HG02759 (cell line): ENCODE data around the gene CDH7.

Experiments used
- ATAC-seq: cut with Tn5 transposase; IDR thresholded peaks from one replicate; pipeline ENCODE4 v1.9.1; 2021; ENCODE audit warnings: mild to moderate bottlenecking, moderate library complexity; ENCODE audit not compliant: unreplicated experiment

Gene CDH7

DNA sequence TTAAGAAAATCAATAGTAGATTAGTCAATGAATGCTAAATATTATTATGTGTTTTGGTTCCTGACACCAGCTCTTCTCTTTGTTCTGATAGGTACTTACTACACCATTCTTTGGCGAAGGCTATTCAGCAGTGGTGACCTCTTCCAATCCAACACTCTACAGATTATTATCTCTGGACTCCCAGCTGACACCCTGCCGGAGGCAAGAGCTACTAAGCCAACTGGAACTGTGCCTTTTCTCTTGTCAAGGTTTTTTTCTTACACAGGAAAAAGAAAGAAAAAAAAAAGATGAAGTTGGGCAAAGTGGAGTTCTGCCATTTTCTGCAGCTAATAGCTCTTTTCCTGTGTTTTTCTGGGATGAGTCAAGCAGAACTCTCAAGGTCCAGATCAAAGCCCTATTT, 11.7 kb downstream of the CDH7 start:
- no peak for ATAC-seq

DNA sequence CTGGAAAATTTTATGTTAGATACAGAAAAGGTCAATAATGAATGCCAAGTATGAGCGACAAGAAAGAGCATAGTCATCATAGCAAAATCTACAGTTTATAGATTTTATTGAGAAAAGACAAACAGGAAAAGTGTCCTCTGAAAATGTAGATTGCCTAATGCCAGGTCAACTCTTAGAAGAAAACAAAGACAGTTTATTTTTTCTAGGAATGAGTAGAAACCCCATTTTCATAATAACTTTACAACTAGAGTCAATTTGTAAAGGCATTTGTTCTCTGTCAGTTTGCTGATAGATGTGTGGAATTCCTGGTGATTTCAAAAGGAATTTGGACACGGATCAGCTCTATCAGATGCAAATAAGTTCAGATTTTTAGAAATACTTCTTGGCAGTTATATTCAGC, 16.6 kb downstream of the CDH7 start:
- ATAC-seq, result no peak

DNA sequence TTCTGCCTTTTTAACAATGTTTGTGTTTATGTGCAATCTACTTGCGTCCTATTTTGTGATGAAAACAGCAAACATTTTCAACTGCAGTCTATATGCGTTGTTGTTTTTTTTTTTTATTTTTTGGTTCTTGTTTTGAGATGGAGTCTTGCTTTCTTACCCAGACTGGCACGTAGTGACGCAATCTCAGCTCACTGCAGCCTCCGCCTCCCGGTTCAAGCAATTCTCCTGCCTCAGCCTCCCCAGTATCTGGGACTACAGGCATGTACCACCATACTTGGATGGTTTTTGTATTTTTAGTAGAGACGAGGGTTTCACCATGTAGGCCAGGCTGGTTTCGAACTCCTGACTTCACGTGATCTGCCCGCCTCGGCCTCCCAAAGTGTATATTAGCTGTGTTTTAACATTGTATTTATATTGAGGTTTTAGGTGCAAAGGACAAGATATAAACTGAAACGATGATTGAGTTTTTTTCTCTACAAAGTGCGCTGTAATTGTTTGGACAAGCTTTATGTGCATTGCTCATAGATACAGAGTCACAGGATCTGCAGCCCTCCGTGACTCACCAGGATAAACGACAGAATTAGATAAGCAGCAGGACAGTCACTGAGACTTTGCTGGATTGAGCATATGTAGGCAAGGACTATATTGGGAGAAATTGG, 17.4 kb downstream of the CDH7 start:
- no peak for ATAC-seq

DNA sequence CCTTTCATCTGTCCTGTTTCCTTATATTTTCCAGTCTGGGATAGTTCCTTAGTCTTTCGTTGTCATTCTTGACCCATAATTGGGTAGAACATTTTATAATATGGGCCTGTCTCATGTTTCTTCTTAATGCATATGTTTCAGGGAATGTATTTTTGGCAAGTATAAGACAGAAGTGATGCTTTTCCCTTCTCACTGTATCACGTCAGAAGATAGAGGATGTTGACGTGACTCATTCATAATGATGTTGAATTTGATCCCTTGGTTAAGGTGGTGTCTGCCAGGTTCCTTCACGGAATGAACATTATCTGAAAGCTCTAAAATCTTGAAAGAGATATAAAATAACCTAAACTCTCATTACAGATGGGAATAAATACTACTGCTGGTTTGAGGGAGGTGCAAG, 18.8 kb downstream of the CDH7 start:
- no peak for ATAC-seq

DNA sequence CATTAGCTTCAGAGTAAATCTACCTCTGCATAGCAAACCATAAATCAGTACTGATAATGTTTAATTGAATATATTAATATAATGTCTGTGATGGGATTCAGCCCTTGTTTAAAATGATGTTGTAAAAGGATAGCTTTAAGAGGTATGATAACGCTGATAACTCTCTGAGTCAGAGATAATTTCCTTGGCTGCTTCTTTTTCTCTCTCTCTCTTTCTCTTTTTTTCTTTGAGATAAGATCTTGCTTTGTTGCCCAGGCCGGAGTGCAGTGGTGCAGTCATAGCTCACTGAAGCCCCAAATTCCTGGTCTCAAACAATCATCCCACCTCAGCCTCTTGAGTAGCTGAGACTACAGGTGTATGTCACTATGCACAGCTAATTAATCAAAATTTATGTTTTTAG, 35.7 kb downstream of the CDH7 start:
- no peak for ATAC-seq

DNA sequence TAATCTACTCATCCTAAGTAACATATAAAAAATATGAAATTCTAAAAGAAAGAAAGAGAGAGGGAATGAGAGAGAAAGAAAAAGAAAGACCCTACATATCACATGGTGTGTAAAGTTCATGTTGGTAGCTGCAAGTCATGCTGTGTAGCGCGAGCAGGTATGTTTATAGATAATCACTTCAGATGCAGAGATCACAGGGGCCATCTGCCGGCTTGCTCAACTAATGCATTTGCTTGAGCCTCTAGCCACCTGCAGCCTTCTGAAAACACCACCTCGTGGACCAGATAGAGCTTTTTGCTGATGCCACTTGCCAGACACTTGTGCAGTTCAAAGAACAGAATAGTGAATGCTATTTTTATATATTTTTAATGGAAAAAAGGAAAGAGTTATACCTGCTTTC, 37.6 kb downstream of the CDH7 start:
- ATAC-seq, result no peak

DNA sequence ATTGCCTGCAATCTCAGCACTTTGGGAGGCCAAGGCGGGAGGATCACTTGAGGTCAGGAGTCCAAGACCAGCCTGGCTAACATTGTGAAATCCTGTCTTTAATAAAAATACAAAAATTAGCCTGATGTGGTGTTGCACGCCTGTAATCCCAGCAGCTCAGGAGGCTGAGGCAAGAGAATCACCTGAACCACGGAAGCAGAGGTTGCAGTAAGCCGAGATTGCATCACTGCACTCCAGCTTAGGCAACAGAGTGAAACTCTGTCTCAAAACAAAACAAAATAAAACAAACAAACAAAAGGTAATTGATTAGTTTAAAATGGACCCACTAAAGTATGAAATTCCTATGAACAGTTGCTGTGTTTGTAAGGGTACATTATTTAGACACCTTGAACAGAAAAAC, 39.8 kb downstream of the CDH7 start:
- no peak for ATAC-seq

DNA sequence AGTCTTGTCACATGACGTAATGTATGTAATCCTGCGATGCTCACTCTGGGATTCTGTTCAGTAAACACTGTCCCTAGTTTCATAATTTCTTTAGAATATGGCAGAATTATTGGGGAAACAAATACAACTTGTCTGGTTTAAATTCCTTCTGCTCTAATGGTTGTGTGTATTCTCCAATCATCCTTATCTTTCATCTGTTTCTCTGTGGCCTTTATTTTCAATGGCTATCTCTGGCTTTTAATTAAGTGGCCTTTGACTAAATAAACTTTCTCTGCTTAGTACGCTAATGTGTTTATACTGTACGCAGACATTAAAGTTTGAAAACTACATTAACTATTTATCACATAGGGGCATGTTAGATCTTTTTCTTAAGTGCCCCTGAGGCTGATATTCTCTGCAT, 40.9 kb downstream of the CDH7 start:
- no peak for ATAC-seq

DNA sequence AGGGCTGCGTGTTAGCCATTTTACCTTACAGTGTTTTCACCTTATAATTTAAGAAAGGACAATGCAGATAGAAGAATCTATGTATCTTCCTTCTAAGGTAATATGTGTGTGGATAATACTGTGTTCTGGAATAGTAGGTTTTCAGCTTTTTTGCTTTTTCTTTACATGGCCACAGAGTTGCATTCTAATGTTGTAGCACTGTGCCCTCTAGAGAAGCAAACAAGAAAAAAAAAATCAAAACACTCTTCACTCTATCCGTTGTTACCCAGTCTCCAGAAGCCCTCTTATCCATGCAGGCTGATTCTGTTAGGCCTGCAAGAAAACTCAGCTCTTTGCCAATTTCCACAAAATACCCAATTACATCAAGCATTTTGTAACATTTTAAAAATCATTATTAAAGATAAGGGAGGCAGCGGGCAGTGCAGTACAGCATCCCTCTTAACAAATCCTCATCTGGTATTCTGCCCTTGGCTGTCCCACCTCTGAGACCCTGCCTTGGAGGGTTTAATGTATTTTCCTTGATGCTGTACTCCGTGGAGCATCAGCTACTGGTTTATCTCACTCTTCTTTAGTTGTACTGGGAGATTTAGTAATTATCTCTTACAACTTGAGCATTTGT, 41.8 kb downstream of the CDH7 start:
- ATAC-seq, result no peak

DNA sequence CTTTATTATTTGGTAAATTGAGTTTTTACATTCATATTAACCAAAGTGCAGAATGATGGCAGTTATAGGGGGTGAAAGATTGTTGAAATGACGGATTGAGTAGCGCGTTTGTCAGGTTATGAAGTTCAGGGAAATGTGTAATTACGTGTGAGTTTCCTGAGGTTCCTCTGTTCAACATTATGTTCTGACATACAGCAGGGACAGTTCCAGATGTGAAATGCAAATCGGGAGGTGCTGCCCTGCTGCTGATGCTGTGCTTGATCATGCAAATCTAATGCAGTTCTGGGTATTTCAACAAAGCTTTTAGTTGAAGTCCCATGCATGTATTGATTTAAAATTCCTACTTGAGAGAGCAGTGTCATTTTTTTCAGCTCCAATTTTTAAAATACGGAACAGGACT, 57.9 kb downstream of the CDH7 start:
- no peak for ATAC-seq

DNA sequence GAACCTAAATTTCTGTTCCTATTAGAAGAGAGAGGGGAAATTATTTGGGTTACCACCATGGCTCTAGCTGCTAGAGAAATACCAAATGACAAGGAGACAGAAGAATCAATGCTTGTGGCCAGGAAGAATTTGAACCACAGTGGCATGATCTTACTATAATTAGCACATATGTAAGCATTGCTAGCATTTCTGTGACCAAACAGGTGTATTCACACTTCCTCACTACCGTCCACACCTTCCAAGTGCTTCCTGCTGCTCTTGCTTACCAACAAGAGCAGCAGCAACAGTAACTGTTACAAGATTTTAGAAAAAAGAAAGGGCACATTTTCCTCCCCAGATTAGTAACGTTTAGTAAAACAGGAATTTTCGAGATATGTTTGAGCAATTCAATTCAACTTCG, 60.5 kb downstream of the CDH7 start:
- no peak for ATAC-seq

DNA sequence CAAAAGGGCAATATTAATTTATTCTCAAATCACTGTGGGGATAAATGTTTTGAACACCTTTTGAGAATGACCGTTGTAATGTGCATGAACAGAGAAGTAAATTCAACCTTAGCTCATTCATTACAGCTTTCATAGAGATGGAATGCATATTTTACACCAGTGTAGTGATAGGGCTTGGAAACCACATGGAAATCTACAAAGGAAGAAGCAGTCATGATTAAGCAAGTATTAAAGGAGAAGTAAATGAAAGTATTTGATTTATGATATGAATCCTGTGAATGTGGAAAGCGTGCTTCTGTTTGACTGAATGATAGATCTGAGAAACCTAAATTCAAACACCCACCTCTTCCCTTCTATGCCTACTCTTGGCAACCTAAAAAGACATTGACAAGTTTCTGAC, 64.7 kb downstream of the CDH7 start:
- ATAC-seq, result no peak

DNA sequence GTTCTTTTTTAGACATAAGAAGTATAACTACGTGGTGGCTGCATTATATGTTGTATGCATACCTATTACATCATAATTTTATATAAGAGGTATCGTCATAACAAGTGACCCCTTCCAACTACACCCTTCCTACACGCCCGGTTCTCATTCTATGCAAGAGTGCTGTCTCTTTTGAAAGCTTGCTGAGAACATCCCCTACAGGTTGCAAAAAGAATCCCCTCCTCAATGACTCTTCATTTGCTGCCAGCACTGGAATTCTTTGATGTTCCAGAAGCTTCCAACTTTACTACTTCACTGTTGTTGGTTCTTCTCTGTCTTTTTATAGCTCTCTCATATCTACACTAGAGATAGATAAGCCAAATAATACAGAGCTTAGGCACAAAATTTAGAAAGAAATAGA, 66.4 kb downstream of the CDH7 start:
- ATAC-seq, result no peak

DNA sequence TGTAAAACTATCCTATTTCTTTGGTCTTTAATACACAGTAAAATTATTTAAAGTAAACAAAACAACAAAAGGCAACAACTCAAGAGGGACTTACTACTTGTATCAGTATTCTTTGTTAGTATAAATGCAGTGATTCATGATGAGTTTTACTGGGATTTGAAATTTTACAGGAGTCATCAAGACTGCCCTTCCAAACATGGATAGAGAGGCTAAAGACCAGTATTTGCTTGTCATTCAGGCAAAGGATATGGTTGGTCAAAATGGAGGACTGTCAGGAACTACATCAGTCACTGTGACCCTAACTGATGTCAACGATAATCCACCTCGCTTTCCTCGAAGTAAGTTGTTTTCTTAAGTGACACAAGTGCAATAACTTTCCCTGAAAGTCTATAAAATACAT, 71.1 kb downstream of the CDH7 start:
- ATAC-seq, result no peak

DNA sequence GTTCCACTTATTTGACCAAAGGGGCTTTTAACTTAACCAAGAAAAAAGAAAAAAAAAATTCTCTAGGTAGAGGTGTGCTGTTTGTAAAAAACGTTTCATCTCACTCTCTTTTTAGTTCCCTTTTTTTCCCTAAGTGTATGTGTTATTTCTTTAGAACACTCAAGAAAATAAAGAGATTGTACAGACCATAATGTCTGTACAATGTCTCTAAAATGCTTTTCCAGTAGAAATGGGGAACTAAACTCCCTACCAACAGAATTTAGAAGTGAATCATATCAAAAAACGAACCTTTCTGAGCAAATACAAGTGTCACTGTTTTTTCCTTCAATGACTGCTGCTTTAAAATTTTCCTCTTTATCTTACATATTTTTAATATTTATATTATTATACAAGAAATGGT, 72.0 kb downstream of the CDH7 start:
- ATAC-seq, result no peak

DNA sequence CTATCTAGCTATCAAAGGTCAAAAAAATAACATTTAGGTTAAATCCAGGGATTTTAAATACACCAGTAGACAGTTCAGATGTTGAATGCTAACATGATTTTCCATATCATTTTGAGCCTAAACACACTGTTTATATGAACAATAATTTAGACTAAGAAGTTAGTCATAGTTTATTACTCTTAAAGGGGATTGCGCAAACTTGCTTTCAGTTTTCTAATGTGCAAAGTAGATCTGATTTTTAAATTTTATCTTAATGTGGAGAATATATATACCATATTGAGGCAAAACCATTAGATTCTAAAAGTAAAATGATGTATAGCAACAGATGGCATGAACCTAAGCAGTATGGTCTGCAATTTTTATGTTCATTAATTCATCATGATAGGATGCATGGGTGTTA, 76.6 kb downstream of the CDH7 start:
- ATAC-seq, result no peak

DNA sequence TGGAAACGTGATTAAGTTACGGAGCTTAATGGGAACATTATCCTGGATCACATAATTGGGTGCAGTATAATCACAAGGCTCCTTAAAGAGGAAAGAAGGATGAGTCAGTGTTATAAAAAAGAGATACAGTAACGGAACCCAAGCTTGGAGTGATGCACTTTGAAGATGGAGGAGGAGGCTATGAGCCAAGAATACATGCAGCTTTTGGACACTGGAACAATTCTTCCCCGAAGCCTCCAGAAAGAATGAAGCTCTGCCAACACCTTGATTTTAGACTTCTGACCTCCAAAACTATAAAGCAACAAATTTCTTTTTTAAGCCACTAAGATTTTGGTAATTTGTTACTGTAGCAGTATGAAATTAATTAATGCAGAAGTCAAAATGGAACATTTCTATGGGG, 85.1 kb downstream of the CDH7 start:
- ATAC-seq, result no peak

DNA sequence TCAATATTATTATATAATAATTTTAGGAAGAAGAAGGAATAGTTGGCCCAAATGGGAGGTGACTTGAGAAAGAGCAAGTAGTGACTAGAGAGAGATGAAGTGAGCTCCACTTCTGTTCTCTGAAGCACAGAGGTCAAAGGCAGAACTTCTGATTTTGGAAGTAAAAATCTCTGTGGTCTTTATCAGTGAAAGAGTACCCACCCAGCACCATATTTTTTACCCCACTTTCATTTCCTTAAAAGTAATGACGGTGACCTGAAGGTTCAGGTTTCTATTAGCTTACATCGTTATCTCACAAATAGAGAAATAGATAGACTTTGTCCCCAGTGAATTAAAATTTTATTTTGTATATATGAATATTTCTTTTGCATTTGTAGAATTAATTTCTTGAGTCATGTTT, 95.3 kb downstream of the CDH7 start:
- no peak for ATAC-seq

DNA sequence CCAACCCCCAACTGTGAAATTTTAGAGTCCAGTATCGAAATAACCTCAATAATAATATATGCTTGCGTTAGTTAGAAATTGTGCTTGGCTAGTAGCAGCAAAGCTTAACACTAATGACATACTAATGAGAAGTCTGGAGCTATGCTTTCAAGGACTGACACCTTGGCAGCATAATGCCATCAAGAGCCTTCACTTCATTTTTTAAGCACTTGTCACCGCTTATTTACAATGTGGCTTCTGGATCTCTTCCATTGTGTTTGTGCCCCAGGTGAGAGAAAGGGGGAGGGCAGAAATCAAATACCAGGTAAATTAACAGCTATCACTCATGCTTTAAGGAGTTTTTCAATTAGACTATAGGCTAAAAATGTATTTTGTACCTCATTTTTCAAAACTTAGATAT, 101.5 kb downstream of the CDH7 start:
- no peak for ATAC-seq

DNA sequence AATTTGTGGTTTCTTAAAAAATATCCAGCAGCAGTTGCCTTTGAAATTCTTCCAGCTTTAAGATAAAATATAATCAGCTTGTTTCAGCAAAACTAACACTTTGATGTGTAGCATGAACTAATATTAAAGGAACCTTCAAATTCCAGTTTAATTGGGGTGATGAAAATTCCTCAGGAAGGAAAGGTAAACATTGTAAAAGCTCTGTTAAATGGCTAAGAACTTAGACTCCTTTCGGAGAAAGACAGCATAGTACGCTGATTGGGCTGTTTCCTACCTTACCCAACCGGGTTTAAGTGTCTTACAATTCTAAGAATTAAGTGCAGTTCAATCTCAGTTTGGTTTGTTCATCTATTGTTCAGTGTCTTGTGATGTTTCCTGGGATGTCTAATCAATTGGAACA, 108.3 kb downstream of the CDH7 start:
- ATAC-seq, result no peak

DNA sequence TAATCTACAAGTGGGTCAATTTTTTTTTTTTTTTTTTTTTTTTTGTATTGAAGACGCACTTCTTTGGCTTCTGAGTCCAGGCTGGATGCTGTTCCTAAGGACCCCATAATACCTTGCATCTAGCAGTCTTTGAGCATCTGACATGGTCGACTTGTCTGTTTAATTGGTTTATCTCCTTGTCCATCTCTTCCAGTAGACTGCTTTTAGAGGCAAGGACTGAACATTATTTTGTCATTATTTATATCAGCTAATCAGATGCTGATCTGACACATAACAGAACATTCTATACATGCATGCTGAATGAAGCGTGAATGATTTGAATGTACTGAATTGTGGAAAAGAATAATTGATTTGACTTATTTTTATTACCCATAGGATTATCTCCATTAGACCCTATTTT, 118.7 kb downstream of the CDH7 start:
- ATAC-seq, result no peak

DNA sequence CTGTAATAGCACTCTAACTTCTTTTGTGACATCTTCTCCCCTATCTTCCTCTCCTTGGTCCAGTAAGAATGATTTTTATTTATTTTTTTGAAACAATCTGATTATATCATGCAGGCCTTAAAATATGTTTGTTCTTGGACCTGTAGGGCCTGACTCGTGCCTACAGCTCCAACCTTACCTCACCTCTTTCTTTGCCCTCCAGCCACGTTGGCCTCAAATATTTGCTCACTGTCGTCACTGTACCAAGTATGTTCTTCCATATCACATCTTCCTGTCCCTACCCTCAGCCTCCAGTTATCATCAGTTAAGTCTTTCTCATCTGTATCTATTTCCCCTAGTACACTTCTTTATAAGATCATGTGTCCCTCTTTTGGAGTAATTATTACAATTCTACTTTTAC, 125.5 kb downstream of the CDH7 start:
- no peak for ATAC-seq

DNA sequence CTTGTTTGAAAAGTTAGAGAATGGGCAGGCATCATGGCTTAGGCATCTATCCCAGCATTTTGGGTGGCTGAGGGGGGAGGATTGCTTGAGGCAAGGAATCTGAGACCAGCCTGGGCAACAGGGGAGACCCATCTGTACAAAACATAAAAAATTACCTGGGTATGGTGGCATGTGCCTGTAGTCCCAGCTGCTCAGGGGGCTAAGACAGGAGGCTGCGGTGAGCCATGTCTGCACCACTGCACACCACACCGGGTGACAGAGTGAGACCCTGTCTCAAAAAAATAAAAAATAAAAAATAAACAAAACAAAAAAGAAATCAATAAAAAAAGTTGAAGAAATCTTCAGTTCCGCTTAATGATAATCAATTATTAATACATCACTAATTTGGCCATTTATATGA, 146.5 kb downstream of the CDH7 start:
- ATAC-seq, result no peak
